Right kidney (tissue), 9 donors: ENCODE measurements around the gene GPATCH2.

Source experiments
- DNase-seq: peaks from one replicate; pipeline ENCODE4 v3.0.0-alpha.2; 2016
- long read RNA-seq, 8 donors: transcript quantifications; one replicate each; lab custom pipeline, GENCODE V29; 2026

Gene GPATCH2
- long read RNA-seq, donor 1, full-length matches to known transcripts = 5 of 15 reads
- long read RNA-seq, donor 1, partial matches to known transcripts = 10 of 15 reads
- long read RNA-seq, donor 1, other reads (novel, unspliced or antisense) = 0 of 15 reads
- long read RNA-seq, donor 2, partial matches to known transcripts = 0 of 2 reads
- long read RNA-seq, donor 2, other reads (novel, unspliced or antisense) = 0 of 2 reads
- long read RNA-seq, donor 3, partial matches to known transcripts = 0 of 3 reads
- long read RNA-seq, donor 3, other reads (novel, unspliced or antisense) = 0 of 3 reads
- long read RNA-seq, donor 4 = 0 reads
- long read RNA-seq, donor 5, partial matches to known transcripts = 0 of 1 reads
- long read RNA-seq, donor 5, other reads (novel, unspliced or antisense) = 0 of 1 reads
- long read RNA-seq, donor 6, partial matches to known transcripts = 7 of 8 reads
- long read RNA-seq, donor 6, other reads (novel, unspliced or antisense) = 0 of 8 reads
- long read RNA-seq, donor 7, partial matches to known transcripts = 20 of 20 reads
- long read RNA-seq, donor 7, other reads (novel, unspliced or antisense) = 0 of 20 reads
- long read RNA-seq, donor 8, partial matches to known transcripts = 5 of 8 reads
- long read RNA-seq, donor 8, other reads (novel, unspliced or antisense) = 0 of 8 reads

GRCh38 chr1:217630711-217631591, at the start of gene GPATCH2, which contains the start of gene SPATA17:
GPATCH2 (minus strand) TSS chr1:217631090; CDS start chr1:217630971, 119 bp downstream.
SPATA17 (plus strand) TSS chr1:217631344; CDS start chr1:217631379, 35 bp downstream.
- peak; percentile 95 for DNase-seq

- DNase-seq = no peak
These were observed 43.3 kb upstream of the GPATCH2 start for GRCh38 chr1:217674028-217674729.

- DNase-seq = no peak
These were observed 42.5 kb upstream of the GPATCH2 start for GRCh38 chr1:217673387-217673786.

- no peak for DNase-seq
These were observed 37.6 kb upstream of the GPATCH2 start for GRCh38 chr1:217668351-217668940.

- DNase-seq = no peak
These were observed 30.5 kb upstream of the GPATCH2 start for GRCh38 chr1:217661407-217661806.

- DNase-seq = no peak
These were observed 29.6 kb upstream of the GPATCH2 start for GRCh38 chr1:217660353-217661062.

- DNase-seq = no peak
These were observed 19.8 kb upstream of the GPATCH2 start for GRCh38 chr1:217650674-217651073.

GRCh38 chr1:217647791-217648190, 16.9 kb upstream of the GPATCH2 start:
- DNase-seq = no peak

GRCh38 chr1:217642455-217642854, 11.6 kb upstream of the GPATCH2 start:
- DNase-seq = no peak

- no peak for DNase-seq
These were observed 3.5 kb downstream of the GPATCH2 start for GRCh38 chr1:217627431-217627830.

- no peak for DNase-seq
These were observed 4.6 kb downstream of the GPATCH2 start for GRCh38 chr1:217626321-217626720.

GRCh38 chr1:217622042-217622441, 8.8 kb downstream of the GPATCH2 start:
- DNase-seq = no peak

- DNase-seq = no peak
These were observed 10.1 kb downstream of the GPATCH2 start for GRCh38 chr1:217620814-217621213.

- DNase-seq = no peak
These were observed 13.8 kb downstream of the GPATCH2 start for GRCh38 chr1:217617126-217617525.

- no peak for DNase-seq
These were observed 16.6 kb downstream of the GPATCH2 start for GRCh38 chr1:217614200-217614712.

GRCh38 chr1:217605390-217605789, 25.5 kb downstream of the GPATCH2 start:
- DNase-seq = no peak

- no peak for DNase-seq
These were observed 28.5 kb downstream of the GPATCH2 start for GRCh38 chr1:217602380-217602779.

- DNase-seq = no peak
These were observed 31.7 kb downstream of the GPATCH2 start for GRCh38 chr1:217599154-217599553.

- DNase-seq = no peak
These were observed 40.3 kb downstream of the GPATCH2 start for GRCh38 chr1:217590598-217590997.

GRCh38 chr1:217586586-217586985, 44.3 kb downstream of the GPATCH2 start:
- DNase-seq = no peak

GRCh38 chr1:217585577-217585976, 45.3 kb downstream of the GPATCH2 start:
- DNase-seq = no peak
